ENCODE results near the gene PBRM1.

PBRM1 gene

DNA sequence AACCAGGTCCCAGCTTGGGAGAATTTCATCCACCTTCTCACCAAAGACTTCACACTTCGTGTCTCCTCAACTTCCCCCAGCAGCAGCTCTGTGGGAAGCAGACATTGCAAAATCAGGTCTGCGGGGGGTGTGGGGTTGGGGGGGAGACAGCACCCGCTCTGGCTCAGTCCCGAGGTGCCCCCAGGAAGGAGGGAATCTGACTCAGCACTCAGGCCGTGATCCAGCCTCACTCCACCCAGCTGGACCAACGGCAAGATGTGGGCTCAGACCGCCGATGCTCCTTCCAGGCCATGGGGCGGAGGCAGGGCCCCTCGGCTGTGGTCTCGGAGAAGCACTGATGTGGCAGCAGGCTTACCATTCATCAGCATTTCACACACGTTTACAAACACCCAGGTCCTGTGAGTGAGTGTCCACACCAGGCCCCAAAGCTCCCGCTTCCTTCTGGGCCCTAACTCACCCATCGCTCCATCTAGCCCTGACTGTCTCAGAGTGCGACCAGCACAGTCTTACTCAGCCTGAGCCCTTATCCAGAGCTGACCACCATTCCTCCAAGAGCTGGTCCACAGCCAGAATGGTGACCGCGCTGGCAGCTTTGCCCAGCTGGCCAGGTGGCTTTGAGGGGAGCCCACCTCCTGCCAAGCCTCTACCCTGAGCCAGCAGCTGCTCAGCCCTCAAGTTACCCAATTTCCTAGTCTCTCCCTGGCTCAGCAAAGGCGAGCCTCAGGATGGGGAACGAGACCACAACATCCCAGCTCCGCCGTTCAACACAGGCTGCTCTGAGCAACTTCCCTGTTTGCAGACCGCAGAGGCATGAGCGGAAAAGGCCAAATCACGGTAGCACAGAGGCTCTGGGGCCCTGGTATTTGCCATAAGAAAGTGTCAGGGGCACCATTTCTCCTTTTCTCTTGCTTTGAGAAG, 187.3 kb downstream of the PBRM1 start:
- TF ChIP-seq, protein P1, sequence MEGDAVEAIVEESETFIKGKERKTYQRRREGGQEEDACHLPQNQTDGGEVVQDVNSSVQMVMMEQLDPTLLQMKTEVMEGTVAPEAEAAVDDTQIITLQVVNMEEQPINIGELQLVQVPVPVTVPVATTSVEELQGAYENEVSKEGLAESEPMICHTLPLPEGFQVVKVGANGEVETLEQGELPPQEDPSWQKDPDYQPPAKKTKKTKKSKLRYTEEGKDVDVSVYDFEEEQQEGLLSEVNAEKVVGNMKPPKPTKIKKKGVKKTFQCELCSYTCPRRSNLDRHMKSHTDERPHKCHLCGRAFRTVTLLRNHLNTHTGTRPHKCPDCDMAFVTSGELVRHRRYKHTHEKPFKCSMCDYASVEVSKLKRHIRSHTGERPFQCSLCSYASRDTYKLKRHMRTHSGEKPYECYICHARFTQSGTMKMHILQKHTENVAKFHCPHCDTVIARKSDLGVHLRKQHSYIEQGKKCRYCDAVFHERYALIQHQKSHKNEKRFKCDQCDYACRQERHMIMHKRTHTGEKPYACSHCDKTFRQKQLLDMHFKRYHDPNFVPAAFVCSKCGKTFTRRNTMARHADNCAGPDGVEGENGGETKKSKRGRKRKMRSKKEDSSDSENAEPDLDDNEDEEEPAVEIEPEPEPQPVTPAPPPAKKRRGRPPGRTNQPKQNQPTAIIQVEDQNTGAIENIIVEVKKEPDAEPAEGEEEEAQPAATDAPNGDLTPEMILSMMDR (conservative IDR thresholded peaks at IDR 0.05), result no peak
- no peak overlapping the region for H3K27ac ChIP-seq

DNA sequence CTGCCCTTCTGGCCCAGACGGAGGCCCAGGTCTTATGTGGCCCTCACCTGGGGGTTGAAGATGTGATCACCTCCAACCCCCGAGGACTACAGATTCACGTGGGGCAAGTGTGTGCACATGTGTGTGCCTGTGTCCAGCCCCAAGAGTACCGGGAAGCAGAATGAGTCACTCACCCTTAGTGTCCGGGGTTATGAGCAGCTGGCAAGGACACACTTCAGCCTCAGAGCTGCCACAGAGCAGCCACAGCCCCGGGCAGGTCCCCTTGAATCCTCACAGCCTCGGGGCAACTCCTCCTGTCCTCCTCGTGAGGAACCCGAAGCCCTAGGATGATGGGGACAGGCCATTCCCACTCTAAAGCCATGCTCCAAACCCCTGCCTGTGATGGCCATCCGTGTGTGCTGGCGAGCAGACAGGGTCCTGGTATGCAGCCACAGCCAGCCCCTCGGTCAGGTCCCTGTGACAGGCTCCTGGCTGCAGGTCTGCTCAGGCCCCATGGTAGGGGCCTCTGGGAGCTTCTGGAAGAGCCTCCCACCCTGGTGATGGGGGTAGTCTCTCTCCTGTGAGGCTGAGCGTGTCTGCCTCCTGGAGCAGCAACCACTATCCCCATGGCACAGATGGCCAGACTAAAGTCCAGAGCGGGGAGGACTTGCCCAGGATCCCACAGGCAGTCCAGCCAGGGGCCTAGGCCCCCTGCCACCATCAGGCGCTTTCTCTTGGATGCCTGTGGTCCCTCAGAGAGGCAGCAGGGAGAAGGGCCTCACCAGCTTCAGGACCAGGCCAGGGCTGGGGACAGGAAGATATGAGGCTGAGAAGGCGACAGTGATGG, 189.7 kb downstream of the PBRM1 start:
- TF ChIP-seq, protein P1 (conservative IDR thresholded peaks at IDR 0.05), result no peak
- H3K27ac ChIP-seq, result no peak overlapping the region
